ENCODE results near the gene CDYL. TPM values are rescaled to one million over a fixed set of nuclear protein-coding genes. Genes with fewer than 3 reads are reported as not detected.

The CDYL gene
- polyA plus RNA-seq, 4 donors = 25.7 to 31.1 (median 29.0) TPM

DNA sequence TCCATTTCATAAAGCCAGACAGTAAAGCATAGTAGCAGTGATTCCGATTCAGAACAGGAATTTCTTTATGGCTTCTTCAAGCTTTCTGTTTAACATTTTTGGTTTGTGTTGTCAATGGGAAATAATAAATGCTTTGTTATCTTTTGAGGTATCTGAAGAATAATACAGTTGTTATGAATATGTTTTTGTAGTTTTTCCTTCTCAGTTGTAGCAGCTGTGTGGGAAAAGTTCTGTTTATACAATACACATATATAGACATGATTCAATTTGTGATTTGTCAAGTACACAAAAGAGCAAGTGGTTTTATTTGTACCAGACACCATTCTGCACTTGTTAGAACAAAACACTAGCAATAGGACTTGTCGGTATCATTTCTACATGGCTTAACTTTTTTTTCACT, 96.6 kb downstream of the CDYL start:
- DNase-seq (ENCODE audit: low read depth in 4 of 4, low spot score in 3 of 4) = no peak

DNA sequence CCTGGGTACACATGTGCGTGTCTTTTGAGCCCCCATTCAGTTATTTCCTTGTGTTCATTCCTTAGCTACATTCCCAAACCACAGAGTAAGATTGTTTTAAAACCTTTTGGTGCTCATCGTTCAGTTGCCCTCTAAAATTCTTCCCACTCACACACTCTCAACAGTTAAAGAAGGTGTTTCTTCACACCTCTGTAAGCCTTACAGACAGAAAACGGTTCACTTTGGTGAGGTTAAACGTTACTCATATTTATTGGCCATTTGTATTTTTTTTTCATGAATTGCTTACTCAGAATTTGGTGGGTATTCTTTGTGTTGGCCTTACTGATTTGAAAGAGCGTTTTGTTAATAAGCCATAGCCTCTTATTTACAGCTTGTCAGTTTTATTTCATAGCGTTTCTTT, 97.7 kb downstream of the CDYL start:
- DNase-seq (ENCODE audit: low read depth in 4 of 4, low spot score in 3 of 4) = no peak

DNA sequence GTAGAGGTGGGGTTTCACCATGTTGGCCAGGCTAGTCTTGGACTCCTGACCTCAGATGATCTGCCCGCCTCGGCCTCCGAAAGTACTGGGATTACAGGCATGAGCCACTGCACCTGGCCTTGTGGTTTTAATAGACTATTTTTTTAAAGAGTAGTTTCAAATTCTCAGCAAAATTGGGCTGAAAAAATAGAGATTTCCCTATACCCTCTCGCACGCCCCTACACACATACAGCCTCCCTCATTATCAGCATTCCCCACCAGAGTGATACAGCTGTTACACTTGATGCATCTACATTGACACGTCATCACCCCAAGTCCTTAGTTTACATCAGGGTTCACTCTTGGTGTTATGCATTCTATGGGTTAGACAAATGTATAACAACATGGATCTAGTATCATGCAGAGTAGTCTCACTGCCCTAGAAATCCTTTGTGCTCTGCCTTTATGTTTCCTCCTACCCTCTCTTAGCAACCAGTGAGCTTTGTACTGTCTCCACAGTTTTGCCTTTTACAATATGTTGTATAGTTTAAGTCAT, 103.6 kb downstream of the CDYL start:
- DNase-seq (ENCODE audit: low read depth in 4 of 4, low spot score in 3 of 4) = no peak

DNA sequence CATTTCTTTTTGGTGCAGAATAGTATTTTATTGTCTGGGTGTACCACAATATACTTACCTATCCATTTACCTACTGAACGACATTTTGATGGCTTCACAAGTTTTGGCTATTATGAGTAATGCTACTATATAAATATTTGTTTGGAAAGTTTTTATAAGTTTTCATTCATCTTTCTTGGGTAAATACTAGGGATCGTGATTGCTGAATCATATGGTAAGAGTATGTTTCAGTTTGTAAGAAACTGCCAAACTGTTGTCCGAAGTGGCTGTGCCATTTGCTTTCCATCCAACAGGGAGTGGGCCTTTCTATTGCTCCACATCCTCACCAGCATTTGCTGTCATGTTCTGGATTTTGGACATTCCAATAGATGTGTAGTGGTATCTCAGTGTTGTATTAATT, 104.2 kb downstream of the CDYL start:
- DNase-seq (ENCODE audit: low read depth in 4 of 4, low spot score in 3 of 4) = no peak

DNA sequence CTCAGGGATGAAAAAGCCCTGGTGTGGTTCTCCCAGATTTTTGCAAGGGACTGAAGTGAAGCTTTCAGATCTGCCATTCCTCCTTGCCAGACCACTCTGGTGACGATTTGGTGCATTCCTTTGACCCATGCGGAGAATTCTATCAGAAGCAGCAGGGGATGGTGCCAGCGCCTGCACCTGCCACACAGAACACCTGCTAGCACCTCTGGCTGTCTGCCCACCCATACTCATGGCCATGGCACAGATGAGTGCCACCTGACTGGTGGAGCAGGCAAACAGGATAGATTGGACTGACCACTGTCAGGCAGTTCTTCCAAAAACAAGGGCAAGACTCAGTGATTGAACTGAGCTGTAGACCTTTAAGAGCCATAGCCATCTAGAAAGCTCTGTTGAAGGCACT, 107.1 kb downstream of the CDYL start:
- no peak for DNase-seq (ENCODE audit: low read depth in 4 of 4, low spot score in 3 of 4)

DNA sequence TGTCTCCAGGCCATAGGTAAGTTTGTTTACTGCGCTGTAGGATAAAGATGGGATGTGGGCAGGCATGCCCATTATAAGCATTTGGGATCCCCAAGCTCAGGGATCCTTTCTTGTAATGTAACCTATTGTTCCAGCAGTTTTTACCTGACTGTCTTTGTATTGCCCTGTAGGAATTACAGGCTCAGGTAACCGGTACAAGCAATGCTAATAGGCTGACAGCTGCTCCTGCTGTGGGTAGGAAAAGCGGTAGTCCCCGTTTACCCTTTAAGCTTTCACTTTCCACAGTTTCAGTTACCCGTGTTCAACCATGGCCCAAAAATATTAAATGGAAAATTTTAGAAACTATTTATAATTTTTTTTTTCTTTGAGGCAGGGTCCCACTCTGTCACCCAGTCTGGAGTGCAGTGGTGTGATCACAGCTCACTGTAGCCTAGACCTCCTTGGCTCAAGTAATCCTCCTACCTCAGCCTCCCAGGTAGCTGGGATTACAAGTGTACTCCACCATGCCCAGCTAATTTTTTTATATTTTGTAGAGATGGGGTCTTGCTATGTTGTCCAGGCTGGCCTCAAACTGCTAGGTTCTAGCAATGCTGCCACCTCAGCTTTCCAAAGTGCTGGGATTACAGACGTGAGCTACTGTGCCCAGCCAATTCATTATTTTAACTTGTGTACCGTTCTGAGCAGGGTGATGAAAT, 108.6 kb downstream of the CDYL start:
- no peak for DNase-seq (ENCODE audit: low read depth in 4 of 4, low spot score in 3 of 4)

DNA sequence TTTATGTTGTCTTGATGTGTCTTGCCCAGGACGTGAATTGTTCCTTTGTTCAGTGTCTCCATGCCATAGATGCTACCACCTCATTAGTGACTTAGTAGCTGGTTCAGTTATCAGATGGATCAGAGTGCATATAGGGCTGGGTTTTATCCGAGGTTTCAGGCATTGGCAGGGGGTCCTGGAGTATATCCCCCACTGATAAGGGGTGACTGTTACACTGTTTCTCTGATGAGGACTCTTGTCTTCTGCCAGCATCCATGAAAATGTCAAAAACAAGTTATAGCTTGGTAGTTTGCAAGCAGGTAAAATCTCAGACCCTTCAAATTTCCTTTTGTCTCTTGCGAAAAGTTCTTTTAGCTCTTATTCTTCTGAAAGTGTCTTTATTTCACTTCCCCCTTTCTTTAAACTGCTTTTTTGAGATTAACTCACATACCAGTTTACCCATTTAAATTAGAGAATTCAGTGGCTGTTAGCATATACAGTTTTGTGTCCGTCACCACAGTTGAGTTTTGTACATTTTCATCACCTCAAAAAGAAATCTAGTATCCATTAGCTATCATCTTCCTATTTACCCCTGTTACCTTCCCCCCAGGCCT, 109.2 kb downstream of the CDYL start:
- DNase-seq (ENCODE audit: low read depth in 4 of 4, low spot score in 3 of 4) = no peak

DNA sequence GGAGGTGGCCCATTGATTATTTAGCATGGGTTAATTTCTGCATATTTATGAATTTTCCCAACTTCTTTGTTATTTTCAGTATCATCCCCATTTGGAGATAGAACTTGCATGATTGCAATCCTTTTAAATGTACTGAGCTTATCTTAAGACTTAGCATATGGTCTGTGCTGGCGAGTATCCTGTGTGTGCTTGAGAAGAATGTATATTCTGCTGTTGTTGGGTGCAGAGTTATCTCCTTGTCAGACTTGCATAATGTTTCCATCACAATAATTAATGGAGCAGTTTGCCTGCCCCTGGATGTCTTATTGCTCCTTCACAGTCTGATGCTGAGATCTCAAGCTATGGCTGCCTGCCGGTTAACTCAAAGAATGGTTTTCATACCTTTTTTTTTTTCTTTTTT, 112.6 kb downstream of the CDYL start:
- no peak for DNase-seq (ENCODE audit: low read depth in 4 of 4, low spot score in 3 of 4)

DNA sequence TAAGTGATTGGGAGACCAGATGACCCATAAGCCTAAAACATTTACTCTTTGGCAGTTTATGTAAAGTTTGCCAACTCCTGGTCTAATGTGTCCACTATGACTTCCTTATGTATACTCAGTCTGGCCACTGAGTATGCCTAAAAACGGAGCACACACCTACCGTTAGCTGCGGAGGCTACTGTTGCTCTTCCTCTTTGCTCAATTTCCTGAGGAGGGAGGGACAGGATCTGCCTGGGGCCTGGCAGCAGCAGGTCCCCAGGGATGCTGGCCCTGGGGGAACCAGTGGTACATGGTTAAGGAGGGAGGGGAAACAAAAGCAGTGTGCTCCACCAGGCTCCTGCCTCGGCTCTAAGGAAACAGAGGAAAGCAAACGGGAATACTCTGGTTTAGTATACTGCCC, 113.5 kb downstream of the CDYL start:
- no peak for DNase-seq (ENCODE audit: low read depth in 4 of 4, low spot score in 3 of 4)

DNA sequence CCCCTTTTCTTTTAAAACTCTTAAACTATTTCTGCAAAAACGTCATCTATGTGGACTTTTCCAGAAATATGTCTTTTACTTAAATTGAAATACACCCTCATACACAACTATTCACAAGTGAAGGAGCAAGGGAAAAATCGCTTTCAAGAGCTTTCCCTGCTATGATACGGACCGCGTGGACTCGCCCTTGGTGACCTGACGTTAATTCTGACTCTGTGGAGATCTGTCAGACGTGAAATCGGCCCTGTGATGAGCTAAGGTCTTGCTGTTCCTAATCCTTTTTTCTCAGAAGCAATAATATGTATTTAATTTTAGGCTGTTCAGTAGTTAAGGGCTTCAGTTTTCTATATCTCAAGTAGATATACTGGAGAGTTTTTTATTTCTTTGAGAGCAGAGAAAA, 114.0 kb downstream of the CDYL start:
- no peak for DNase-seq (ENCODE audit: low read depth in 4 of 4, low spot score in 3 of 4)

DNA sequence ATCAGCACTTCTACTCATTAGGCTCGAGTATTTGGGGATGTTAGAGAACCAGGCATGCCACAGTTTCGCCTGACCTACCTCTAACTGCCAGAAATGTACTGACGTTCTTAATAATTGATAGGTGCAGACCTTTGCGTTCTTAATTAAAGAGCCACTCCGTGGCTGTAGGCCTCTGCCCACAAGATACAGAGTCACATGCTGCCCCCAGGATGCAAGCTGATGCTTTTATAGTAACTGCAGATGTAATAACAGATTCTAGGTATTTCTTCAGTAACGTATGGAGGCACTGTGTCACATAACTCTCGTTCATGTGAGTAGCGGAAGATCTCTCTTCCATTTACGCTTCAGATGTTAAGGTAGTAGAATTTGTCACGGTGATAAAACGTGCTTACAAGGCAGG, 114.4 kb downstream of the CDYL start:
- no peak for DNase-seq (ENCODE audit: low read depth in 4 of 4, low spot score in 3 of 4)

DNA sequence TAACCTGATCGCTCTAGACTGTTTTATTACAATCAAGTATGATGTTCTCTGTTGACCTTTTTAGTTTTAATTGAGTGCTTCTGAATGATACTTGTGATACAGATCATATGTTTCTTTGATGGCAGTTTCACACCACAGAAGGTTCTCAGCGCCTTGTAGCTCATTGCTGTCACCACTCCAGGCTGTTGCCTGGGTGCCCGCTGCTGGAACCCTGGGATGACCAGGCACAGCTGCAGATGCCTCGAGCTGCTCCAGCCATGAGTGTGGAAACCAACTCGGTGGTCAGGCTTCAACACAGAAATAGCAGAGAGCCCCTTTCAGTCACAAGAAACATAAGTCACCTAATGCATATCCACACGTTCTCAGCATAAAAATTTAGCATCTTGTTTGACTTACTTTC, 114.9 kb downstream of the CDYL start:
- DNase-seq (ENCODE audit: low read depth in 4 of 4, low spot score in 3 of 4) = no peak

DNA sequence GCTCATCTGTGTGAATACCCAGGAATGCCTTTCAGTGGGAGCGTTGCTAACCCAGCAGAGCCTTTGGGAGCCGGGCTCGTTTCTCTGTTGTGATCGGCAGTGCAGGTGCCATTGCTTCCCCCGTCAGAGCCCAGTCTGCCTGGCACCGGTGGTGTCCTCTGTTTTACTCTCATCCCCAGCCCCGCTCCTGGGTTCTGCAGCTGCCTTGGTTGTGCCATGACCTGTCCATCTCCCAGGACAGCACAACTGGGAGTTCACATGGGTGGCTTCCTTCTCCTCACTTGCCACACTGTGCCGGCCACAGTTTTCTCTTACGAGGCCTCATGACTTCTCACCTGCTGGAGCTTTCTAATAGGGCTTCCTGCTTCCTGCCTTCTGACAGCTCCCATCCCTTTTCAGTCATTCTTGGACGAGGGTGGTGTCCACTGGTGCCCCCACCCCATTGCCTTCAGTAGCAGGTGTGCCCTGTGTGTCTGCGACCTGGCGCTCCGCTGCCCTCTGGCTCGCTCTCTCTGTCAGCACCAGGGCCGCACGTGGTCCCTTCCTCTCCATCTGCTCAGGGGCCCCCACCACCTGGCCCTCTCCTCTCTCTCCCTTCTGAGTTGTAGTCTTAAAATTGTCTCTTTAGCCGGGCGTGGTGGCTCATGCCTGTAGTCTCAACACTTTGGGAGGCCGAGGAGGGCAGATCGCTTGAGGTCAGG, 116.7 kb downstream of the CDYL start:
- DNase-seq (ENCODE audit: low read depth in 4 of 4, low spot score in 3 of 4) = no peak

DNA sequence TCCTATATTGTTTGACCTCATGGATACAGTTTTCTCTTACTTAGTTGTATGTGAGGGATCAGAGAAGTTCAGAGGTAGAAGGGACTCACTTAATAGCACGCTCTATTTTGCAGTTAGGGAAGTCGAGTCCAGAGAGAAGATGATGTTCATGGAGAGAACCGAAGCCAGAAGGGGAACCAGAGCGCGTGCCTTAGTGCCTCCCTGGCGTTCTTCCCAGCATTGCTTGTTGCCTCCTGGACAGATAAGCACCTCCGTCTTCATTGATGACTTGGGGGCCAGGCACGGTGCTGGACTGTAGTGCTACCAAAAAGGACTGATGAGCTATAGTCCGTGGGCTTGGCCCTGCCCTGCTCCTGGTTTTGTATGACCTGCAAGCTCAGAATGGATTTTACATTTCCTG, 117.8 kb downstream of the CDYL start:
- DNase-seq (ENCODE audit: low read depth in 4 of 4, low spot score in 3 of 4) = no peak

DNA sequence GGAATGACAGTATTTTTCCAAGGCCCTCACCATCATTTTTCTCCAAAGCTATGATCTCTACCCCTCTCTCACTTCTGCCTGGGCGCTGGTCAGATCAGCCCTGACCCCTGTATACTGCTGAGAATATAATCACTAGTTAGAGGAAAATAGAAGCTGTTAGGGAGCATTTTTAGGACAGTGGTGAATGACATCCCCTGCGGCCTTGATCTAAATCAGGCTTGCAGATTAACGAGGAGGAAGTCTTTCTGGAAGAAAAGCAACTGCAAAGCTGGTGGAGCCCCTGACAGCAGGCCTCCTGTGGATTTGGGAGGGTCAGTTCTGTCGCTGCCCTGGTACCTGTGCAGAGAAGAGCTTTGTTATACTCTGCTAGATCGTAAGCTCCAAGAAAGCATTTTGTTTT, 119.8 kb downstream of the CDYL start:
- DNase-seq (ENCODE audit: low read depth in 4 of 4, low spot score in 3 of 4) = no peak

DNA sequence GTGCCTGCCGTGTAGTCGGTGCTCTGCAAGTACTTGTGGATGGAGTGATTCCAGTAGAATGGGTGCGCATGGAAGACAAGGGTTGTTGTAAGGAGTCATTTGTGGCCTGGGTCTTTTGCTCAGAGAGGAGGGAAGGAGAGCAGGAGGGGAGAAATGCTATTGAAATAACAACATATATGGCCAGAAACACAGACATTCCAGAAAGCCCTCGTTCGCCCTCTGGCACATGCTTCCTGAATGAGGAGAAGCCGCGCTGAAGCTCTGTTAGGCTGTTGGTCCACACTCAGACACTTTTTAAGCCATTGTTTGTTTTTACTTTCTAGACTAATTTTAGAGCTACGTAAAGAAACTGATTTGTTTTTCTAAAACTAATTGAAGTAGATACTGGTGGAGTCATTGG, 120.2 kb downstream of the CDYL start:
- no peak for DNase-seq (ENCODE audit: low read depth in 4 of 4, low spot score in 3 of 4)

DNA sequence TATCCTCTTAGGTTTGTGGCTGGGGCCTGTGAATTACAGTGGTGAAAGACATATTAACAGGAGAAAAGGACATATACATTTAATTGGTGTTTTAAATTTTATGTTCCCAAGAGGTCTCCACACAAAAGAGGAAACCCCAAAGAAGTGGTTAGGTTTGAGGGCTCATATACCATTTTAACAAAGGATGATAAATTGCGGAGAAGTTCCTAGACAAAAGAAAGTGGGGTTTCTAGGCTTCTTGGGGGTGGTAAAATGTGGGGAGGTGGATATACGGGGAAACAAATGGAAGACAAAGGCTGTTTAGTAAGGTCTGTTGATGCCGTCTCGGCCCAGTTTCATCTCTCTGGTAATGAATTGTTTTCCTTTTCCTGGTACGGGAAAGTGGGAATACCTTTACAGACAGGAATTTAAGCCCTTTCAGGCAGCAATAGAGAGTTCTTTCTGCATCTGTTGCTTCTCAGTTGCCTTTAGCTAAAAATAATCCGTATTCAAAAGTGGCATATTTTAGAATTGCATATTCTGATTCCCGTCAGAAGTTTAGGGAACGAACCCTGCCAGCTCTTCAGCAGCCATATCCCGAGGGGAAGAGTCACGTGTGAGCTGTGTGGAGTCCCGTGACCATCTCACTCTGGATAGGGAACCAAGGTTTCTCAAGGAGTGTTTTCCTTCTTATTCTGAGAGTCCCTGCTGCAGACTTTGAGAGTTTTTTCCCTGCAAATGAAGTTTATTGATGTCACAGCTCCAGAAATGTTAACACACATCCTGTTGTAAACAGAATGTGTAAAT, 123.2 kb downstream of the CDYL start:
- no peak for DNase-seq (ENCODE audit: low read depth in 4 of 4, low spot score in 3 of 4)

DNA sequence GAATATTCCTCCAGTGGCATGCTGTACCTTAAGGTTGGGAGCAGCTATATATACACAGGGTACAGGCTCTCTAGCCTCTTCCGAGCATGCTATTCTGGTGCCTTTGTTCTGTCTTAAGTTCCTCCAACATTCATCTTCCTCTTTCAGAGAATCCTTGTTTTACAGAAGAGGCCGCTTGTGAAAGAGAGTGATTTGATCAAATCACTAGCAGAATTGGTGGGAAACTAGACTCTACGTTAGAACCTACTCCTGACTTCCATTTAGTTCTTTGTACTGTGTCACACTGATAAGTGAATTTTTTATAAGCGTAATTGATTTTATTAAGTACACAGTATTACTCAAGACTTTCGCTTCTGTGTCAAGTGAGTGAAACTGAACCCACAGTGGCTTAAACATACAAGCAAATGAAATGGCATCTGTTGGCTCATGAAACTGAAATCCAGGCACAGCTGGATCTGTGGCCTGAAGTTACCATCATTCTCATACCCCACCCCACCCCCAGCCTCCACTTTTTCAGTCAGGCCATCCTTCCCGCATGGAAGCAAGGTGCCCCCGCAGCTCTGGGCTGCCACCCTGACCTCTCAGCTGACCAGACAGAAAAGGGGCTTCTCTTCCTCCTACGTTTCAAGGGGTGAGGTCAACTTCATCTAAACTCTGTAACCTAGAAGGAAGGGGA, 125.3 kb downstream of the CDYL start:
- DNase-seq (ENCODE audit: low read depth in 4 of 4, low spot score in 3 of 4) = no peak

DNA sequence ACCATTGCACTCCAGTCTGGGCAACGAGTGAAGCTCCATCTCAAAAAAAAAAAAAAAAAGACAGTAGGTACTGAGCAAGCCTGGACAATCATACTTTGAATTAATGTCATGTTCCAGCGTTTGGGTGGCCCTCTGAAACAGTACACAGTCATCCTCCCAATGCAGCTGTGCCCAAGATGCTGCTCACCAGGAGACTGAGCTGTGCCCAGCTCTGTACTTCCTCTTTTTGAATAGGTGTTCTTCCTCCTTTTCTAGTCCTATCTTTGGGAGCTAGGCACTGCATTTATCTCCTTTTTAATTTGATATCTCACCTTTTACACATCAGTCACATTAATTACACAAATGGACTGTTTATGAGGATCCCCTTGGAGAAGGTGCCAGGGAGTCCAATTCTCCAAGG, 126.2 kb downstream of the CDYL start:
- no peak for DNase-seq (ENCODE audit: low read depth in 4 of 4, low spot score in 3 of 4)

DNA sequence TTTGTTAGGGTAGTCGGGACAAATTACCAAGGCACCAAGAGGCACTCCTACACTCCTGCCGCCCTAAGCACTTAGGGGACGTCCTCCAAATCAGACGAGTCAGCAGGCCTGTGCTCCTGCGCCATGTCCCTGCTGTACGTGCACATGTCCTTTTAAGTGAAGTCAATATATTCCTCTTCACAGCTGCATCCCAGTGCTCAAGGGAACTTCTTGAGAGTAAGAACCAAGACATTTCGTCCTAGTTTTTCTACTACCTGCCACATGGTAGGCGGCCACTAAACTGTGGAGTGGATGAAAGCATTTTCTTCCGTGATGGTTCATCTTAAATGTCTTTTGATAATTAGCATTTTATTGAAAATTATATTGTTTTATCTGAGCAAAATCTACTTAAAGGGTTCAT, 126.9 kb downstream of the CDYL start:
- DNase-seq (ENCODE audit: low read depth in 4 of 4, low spot score in 3 of 4) = no peak
